IMR-90 (cell line): Measurements from ENCODE around the gene CDK6. TPM values are rescaled to one million over a fixed set of nuclear protein-coding genes. Genes with fewer than 3 reads are reported as not detected.
A peak's percentile ranks its signal among the peaks of the same experiment; 100 is the strongest.

Experiments used
- ATAC-seq: fragments of 200-7000 bp; cut with Tn5 transposase; 2 replicates; pipeline ENCODE4 v1.9.1; 2020; ENCODE audit warnings: low read depth, mild to moderate bottlenecking, moderate library complexity
- BruUV-seq: library from RNA; stranded (reverse); fragments of 400-500 nt; replicated peaks from 2 replicates; lab custom pipeline; 2021; lab: Mats Ljungman, UMichigan
- CTCF ChIA-PET: fragments of 300-600 bp; formaldehyde crosslinking; extraction: SDS; loops from one replicate; lab custom pipeline; 2021; ENCODE audit warnings: antibody characterized with exemption; lab: Yijun Ruan, JAX
- POLR2A ChIA-PET: fragments of 300-600 bp; sonication (Branson Sonifier 250); formaldehyde crosslinking; loops from one replicate; lab custom pipeline; 2022; ENCODE audit warnings: antibody characterized with exemption; ENCODE audit not compliant: unreplicated experiment; lab: Charles Lee
- DNase-seq: peaks from one replicate; pipeline ENCODE4 v3.0.0; 2013
- H2AFZ ChIP-seq: replicated peaks from 2 replicates; pipeline ENCODE3; 2013; ENCODE audit warnings: low read length, mild to moderate bottlenecking; ENCODE audit not compliant: poor library complexity
- H2AK5ac ChIP-seq: 2 replicates; pipeline ENCODE4 v1.6.1; 2013; ENCODE audit warnings: low read depth, low read length, inconsistent platforms
- H2AK9ac ChIP-seq: replicated peaks from 2 replicates; pipeline ENCODE3; 2013; ENCODE audit warnings: mild to moderate bottlenecking, low read depth, low read length, moderate library complexity; ENCODE audit not compliant: poor library complexity
- H2BK120ac ChIP-seq: 2 replicates; pipeline ENCODE4 v1.6.1; 2013; ENCODE audit warnings: low read depth, low read length, inconsistent platforms
- H2BK15ac ChIP-seq: 3 replicates; pipeline ENCODE4 v1.6.1; 2013; ENCODE audit warnings: low read depth, low read length, inconsistent platforms
- H2BK20ac ChIP-seq: 2 replicates; pipeline ENCODE4 v1.6.1; 2013; ENCODE audit warnings: low read depth, mild to moderate bottlenecking, inconsistent platforms, low read length, moderate library complexity
- H2BK5ac ChIP-seq: 2 replicates; pipeline ENCODE4 v1.6.1; 2013; ENCODE audit warnings: mild to moderate bottlenecking, low read depth, low read length, inconsistent platforms; ENCODE audit not compliant: poor library complexity, severe bottlenecking
- H3K14ac ChIP-seq: replicated peaks from 2 replicates; pipeline ENCODE4 v1.6.1; 2013; ENCODE audit warnings: low read depth, low read length, inconsistent platforms
- H3K18ac ChIP-seq: 2 replicates; pipeline ENCODE4 v1.6.1; 2013; ENCODE audit warnings: low read depth, low read length, control low read depth
- H3K23ac ChIP-seq: 2 replicates; pipeline ENCODE4 v1.6.1; 2013; ENCODE audit warnings: low read depth, low read length, inconsistent platforms
- H3K27ac ChIP-seq: 2 replicates; pipeline ENCODE4 v1.5.1; 2013; ENCODE audit warnings: mild to moderate bottlenecking, control low read depth, low read length; ENCODE audit not compliant: insufficient read depth
- H3K27me3 ChIP-seq: 2 replicates; pipeline ENCODE4 v1.6.1; 2013; ENCODE audit warnings: low read length; ENCODE audit not compliant: control insufficient read depth, insufficient read depth
- H3K36me3 ChIP-seq: 2 replicates; pipeline ENCODE4 v1.6.1; 2013; ENCODE audit warnings: low read length, mixed read lengths; ENCODE audit not compliant: control insufficient read depth, insufficient read depth
- H3K4ac ChIP-seq: 2 replicates; pipeline ENCODE4 v1.6.1; 2013; ENCODE audit warnings: low read depth, low read length, inconsistent platforms
- H3K4me1 ChIP-seq: 2 replicates; pipeline ENCODE4 v1.6.1; 2013; ENCODE audit warnings: low read length, mixed read lengths; ENCODE audit not compliant: control insufficient read depth, insufficient read depth
- H3K4me2 ChIP-seq: 2 replicates; pipeline ENCODE4 v1.6.1; 2013; ENCODE audit warnings: low read depth, mild to moderate bottlenecking, control low read depth, low read length, moderate library complexity
- H3K4me3 ChIP-seq: 2 replicates; pipeline ENCODE4 v1.5.1; 2013; ENCODE audit warnings: low read depth, mild to moderate bottlenecking, control low read depth, low read length, moderate library complexity; ENCODE audit not compliant: insufficient read depth
- H3K56ac ChIP-seq: 2 replicates; pipeline ENCODE4 v1.6.1; 2013; ENCODE audit warnings: low read length, inconsistent platforms; ENCODE audit not compliant: insufficient read depth; ENCODE audit errors: extremely low read depth
- H3K79me1 ChIP-seq, 2 experiments: 2 replicates each; pipeline ENCODE4 v1.6.1; 2013; ENCODE audit warnings: low read length in 2 of 2, inconsistent platforms in 1 of 2, low read depth in 1 of 2
- H3K9ac ChIP-seq: 2 replicates; pipeline ENCODE4 v1.6.1; 2013; ENCODE audit warnings: low read depth, low read length, control low read depth
- H3K9me1 ChIP-seq: 2 replicates; pipeline ENCODE4 v1.6.1; 2013; ENCODE audit warnings: low read length, inconsistent platforms; ENCODE audit not compliant: insufficient read depth
- H3K9me3 ChIP-seq: 2 replicates; pipeline ENCODE4 v1.6.1; 2013; ENCODE audit warnings: low read length; ENCODE audit not compliant: control insufficient read depth, insufficient read depth
- H4K20me1 ChIP-seq: 2 replicates; pipeline ENCODE4 v1.6.1; 2013; ENCODE audit warnings: low read length, inconsistent platforms; ENCODE audit not compliant: insufficient read depth
- H4K5ac ChIP-seq: 2 replicates; pipeline ENCODE4 v1.6.1; 2013; ENCODE audit warnings: mild to moderate bottlenecking, low read depth, low read length, control low read depth
- H4K8ac ChIP-seq, 2 experiments: 2 replicates each; pipeline ENCODE4 v1.6.1; 2013; ENCODE audit warnings: low read depth in 2 of 2, low read length in 2 of 2, control low read depth in 1 of 2, inconsistent platforms in 1 of 2
- H4K91ac ChIP-seq: 2 replicates; pipeline ENCODE4 v1.6.1; 2013; ENCODE audit warnings: low read depth, low read length, inconsistent platforms; ENCODE audit not compliant: insufficient read depth
- CEBPB ChIP-seq: IDR thresholded peaks from 2 replicates; pipeline ENCODE4 v1.6.1; 2012; ENCODE audit warnings: low read depth, low read length, improper control_type of control experiment
- CHD1 ChIP-seq: IDR thresholded peaks from 2 replicates; pipeline ENCODE4 v1.6.1; 2012; ENCODE audit warnings: low read depth, low read length, improper control_type of control experiment
- FOS ChIP-seq: fragments of 150-350 bp; IDR thresholded peaks from 2 replicates; pipeline ENCODE4 v1.6.1; 2016; ENCODE audit warnings: low read depth, low read length
- MAFK ChIP-seq: IDR thresholded peaks from 2 replicates; pipeline ENCODE4 v1.6.1; 2012; ENCODE audit warnings: low read depth, low read length, improper control_type of control experiment
- MXI1 ChIP-seq: IDR thresholded peaks from 2 replicates; pipeline ENCODE4 v1.6.1; 2012; ENCODE audit warnings: low read depth, mild to moderate bottlenecking, low read length, moderate library complexity, borderline replicate concordance
- NFE2L2 ChIP-seq: fragments of 150-350 bp; IDR thresholded peaks from 2 replicates; pipeline ENCODE4 v1.6.1; 2016; ENCODE audit warnings: low read depth, mild to moderate bottlenecking, low read length
- POLR2A ChIP-seq: IDR thresholded peaks from 2 replicates; pipeline ENCODE4 v1.6.1; 2012; ENCODE audit warnings: mild to moderate bottlenecking, low read depth, low read length
- WGBS, 2 experiments: methylation state at CpG; one replicate each; pipeline versions ENCODE4 v1.1.5 to v1.1.7; 2013; ENCODE audit warnings: missing lambda C conversion rate in 2 of 2; ENCODE audit not compliant: insufficient read length in 1 of 2; ENCODE audit errors: extremely low coverage in 2 of 2; 5-methylcytosine and 5-hydroxymethylcytosine counted together
- dilution Hi-C: fragments of 300-500 bp; cut with HindIII; formaldehyde crosslinking; loops from one replicate; pipeline ENCODE4 v1.14.3; 2018; ENCODE audit warnings: low sequenced_read_pairs; ENCODE audit not compliant: unreplicated experiment
- in situ Hi-C: fragments of 300-500 bp; cut with MboI; formaldehyde crosslinking; loops from 3 replicates; pipeline ENCODE4 v1.14.3; 2019; ENCODE audit warnings: low sequenced_read_pairs, inconsistent platforms, mixed read lengths
- intact Hi-C: fragments of 100-400 bp; cut with micrococcal nuclease; formaldehyde crosslinking; loops from 2 replicates; pipeline ENCODE4 v1.10.0; 2022
- polyA plus RNA-seq, 3 experiments: library from polyadenylated mRNA; depleted of rRNA; stranded (reverse); fragments of >200 nt; gene quantifications; 2 replicates each; pipeline ENCODE4 v1.2.3, GENCODE V29; 2012; ENCODE audit warnings: low replicate concordance in 1 of 3
- total RNA-seq: library from RNA; depleted of rRNA; stranded (reverse); fragments of >200 nt; gene quantifications from 2 replicates; pipeline ENCODE4 v1.2.3, GENCODE V29; 2012
- TF ChIP-seq, protein P1 (sequence below): conservative IDR thresholded peaks from 2 replicates; pipeline ENCODE4 v1.5.1; 2012; ENCODE audit warnings: mild to moderate bottlenecking, low read depth, low read length, improper control_type of control experiment
- TF ChIP-seq, protein P2 (sequence below): fragments of 150-350 bp; IDR thresholded peaks from 2 replicates; pipeline ENCODE4 v1.6.1; 2017; ENCODE audit warnings: mild to moderate bottlenecking, antibody characterized with exemption, low read length, low read depth
- TF ChIP-seq, protein P3 (sequence below): fragments of 150-350 bp; IDR thresholded peaks from 2 replicates; pipeline ENCODE4 v1.6.1; 2016; ENCODE audit warnings: low read depth, mild to moderate bottlenecking, low read length, moderate library complexity, borderline replicate concordance

Gene CDK6
- total and polyA plus RNA-seq, 2 of the 4 experiments (the other 2 are of a cell fraction), result 21.5 to 195 TPM

DNA sequence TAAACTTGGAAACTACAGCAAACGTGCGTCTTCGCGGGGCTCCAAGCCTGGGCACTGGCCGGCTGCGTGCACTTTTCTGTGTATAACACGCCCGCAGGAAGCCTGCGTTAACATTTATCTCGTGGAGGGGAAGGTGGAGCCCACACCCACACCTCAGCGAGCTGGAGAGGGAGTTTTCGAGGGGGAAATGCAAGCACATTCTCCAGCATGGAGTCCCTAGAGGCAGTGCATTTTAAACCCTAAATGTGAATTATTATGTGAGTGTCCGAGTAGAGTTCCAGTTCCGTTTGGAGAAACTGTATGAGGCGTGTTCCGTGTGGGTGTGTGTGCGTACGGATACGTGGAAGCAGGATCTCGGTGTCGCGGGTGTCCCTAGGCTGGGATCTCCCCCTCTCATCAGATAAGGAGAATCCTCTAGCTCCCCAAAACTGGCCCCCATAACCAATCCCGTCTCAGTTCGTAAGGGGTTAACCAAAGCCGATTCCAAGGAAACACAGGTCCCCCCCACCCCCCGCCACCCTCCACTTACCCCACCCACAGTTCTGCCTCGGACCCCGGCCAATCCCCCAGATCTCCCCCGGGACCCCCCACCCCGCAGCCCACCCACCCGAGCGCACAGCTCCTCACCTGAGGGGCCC is 403 bp downstream of the CDK6 start:
- H4K8ac ChIP-seq, result peak overlapping the region; percentile 82 to 94
- peak overlapping the region; percentile 64 for H2BK120ac ChIP-seq
- H3K79me1 ChIP-seq, result peaks cover 0 to 13% of the 10 kb centered on the region in 2 experiments; a peak in 2 of 4 replicates
- H3K27ac ChIP-seq, result peak overlapping the region; percentile 98
- no peaks in the 10 kb centered on the region for H3K9me3 ChIP-seq
- H2AK9ac ChIP-seq, result peak overlapping the region; percentile 98
- CTCF ChIA-PET, result no interaction called here
- peak overlapping the region; percentile 93 for H4K91ac ChIP-seq
- peak overlapping the region; percentile 93 for H2BK5ac ChIP-seq
- TF ChIP-seq, protein P1, sequence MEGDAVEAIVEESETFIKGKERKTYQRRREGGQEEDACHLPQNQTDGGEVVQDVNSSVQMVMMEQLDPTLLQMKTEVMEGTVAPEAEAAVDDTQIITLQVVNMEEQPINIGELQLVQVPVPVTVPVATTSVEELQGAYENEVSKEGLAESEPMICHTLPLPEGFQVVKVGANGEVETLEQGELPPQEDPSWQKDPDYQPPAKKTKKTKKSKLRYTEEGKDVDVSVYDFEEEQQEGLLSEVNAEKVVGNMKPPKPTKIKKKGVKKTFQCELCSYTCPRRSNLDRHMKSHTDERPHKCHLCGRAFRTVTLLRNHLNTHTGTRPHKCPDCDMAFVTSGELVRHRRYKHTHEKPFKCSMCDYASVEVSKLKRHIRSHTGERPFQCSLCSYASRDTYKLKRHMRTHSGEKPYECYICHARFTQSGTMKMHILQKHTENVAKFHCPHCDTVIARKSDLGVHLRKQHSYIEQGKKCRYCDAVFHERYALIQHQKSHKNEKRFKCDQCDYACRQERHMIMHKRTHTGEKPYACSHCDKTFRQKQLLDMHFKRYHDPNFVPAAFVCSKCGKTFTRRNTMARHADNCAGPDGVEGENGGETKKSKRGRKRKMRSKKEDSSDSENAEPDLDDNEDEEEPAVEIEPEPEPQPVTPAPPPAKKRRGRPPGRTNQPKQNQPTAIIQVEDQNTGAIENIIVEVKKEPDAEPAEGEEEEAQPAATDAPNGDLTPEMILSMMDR, result no peak
- TF ChIP-seq, protein P2, sequence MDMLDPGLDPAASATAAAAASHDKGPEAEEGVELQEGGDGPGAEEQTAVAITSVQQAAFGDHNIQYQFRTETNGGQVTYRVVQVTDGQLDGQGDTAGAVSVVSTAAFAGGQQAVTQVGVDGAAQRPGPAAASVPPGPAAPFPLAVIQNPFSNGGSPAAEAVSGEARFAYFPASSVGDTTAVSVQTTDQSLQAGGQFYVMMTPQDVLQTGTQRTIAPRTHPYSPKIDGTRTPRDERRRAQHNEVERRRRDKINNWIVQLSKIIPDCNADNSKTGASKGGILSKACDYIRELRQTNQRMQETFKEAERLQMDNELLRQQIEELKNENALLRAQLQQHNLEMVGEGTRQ, result no peak
- TF ChIP-seq POLR2A, result peak; percentile 8; the same call in 1 of the 2 replicates
- TF ChIP-seq CEBPB, result no peak
- TF ChIP-seq NFE2L2, result no peak
- TF ChIP-seq CHD1, result 0 out of 2 replicates have a peak, but pooled peaks have one; percentile 12
- 0 out of 2 replicates have a peak, but pooled peaks have one; percentile 31 for TF ChIP-seq MXI1
- TF ChIP-seq MAFK, result no peak
- no peak for TF ChIP-seq FOS
- TF ChIP-seq, protein P3, sequence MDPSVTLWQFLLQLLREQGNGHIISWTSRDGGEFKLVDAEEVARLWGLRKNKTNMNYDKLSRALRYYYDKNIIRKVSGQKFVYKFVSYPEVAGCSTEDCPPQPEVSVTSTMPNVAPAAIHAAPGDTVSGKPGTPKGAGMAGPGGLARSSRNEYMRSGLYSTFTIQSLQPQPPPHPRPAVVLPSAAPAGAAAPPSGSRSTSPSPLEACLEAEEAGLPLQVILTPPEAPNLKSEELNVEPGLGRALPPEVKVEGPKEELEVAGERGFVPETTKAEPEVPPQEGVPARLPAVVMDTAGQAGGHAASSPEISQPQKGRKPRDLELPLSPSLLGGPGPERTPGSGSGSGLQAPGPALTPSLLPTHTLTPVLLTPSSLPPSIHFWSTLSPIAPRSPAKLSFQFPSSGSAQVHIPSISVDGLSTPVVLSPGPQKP, result no peak
- peak overlapping the region; percentile 96 for H3K4ac ChIP-seq
- no peaks in the 10 kb centered on the region for H3K27me3 ChIP-seq
- no TSS peak for BruUV-seq
- in situ Hi-C loops, result no loop called here
- H2AFZ ChIP-seq, result peak overlapping the region; percentile 86
- no peaks in the 10 kb centered on the region for H3K9me1 ChIP-seq
- ATAC-seq (0 out of 2 replicates have a peak, but pooled peaks have one; percentile 0), DNase-seq (no peak)
- H4K5ac ChIP-seq, result peak overlapping the region; percentile 45
- H3K36me3 ChIP-seq, result peaks cover 7% of the 10 kb centered on the region
- peak overlapping the region; percentile 37 for H2BK15ac ChIP-seq
- peak overlapping the region; percentile 65 for H3K14ac ChIP-seq
- H3K18ac ChIP-seq, result peak overlapping the region; percentile 94
- intact Hi-C loops, result loop anchor here (1.0 kb wide), 1 partner anchor 151 kb away; no protein-coding TSS in a partner anchor
- WGBS, 2 experiments, result no CpG with 5 or more reads among the region's 32 CpGs
- dilution Hi-C loops, result no loop called here
- H3K56ac ChIP-seq, result peak overlapping the region; percentile 81
- peak overlapping the region; percentile 87 for H3K23ac ChIP-seq
- H2AK5ac ChIP-seq, result peak overlapping the region; percentile 93
- H4K20me1 ChIP-seq, result peaks cover 19% of the 10 kb centered on the region
- POLR2A ChIA-PET, result interaction anchor here (0.5 to 1.2 kb wide), 5 partner anchors 151 to 308 kb away, joined by 3 to 14 read pairs (median 5); partner anchors contain the start of genes PEX1 and RBM48
- peak overlapping the region; percentile 2 for H2BK20ac ChIP-seq
- peak overlapping the region; percentile 98 for H3K4me3 ChIP-seq
- peaks cover under 1% of the 10 kb centered on the region; the same call in 1 of the 2 replicates for H3K4me1 ChIP-seq
- peak overlapping the region; percentile 79 for H3K4me2 ChIP-seq
- peak overlapping the region; percentile 98 for H3K9ac ChIP-seq
